Measurements from ENCODE around the gene NAXE. TPM values are rescaled to one million over a fixed set of nuclear protein-coding genes. Genes with fewer than 3 reads are reported as not detected.

The NAXE gene
- total RNA-seq, 1 experiment from 2014 or later, result 99.8 TPM

DNA sequence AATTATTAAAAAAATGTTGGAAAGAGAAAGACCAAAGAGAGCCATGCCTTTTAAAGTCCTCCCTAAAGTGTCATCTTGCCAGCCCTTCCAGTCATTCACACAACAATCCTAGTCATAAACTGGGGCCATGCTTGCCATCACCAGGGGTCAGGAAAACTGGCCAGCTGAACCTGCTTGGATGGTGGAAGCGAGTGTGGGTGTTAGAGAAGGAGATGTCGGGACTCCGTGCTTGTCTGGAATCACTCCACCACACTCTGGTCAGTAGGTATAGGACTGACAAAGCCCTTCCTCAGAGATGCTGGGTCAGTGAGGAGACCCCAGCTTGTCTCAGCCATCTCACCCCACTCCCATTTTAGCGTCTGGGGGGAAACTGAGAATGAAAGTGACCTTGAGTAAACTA, 24.4 kb downstream of the NAXE start:
- TF ChIP-seq, protein P1, sequence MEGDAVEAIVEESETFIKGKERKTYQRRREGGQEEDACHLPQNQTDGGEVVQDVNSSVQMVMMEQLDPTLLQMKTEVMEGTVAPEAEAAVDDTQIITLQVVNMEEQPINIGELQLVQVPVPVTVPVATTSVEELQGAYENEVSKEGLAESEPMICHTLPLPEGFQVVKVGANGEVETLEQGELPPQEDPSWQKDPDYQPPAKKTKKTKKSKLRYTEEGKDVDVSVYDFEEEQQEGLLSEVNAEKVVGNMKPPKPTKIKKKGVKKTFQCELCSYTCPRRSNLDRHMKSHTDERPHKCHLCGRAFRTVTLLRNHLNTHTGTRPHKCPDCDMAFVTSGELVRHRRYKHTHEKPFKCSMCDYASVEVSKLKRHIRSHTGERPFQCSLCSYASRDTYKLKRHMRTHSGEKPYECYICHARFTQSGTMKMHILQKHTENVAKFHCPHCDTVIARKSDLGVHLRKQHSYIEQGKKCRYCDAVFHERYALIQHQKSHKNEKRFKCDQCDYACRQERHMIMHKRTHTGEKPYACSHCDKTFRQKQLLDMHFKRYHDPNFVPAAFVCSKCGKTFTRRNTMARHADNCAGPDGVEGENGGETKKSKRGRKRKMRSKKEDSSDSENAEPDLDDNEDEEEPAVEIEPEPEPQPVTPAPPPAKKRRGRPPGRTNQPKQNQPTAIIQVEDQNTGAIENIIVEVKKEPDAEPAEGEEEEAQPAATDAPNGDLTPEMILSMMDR (IDR thresholded peaks at IDR 0.05; ENCODE audit: insufficient read depth in 1 of 2, low read depth in 1 of 2, low read length in 1 of 2, severe bottlenecking in 1 of 2, unreplicated experiment in 1 of 2), result no peak
- Mint-ChIP-seq H3K4me3 (ENCODE audit: unreplicated experiment) (no peak overlapping the region), H3K27ac (ENCODE audit: unreplicated experiment) (no peak overlapping the region), H3K4me1 (ENCODE audit: low read depth, unreplicated experiment) (peaks cover 7% of the 10 kb centered on the region), H3K36me3 (ENCODE audit: insufficient read depth, unreplicated experiment) (no peaks in the 10 kb centered on the region), H3K27me3 (ENCODE audit: insufficient read depth, unreplicated experiment) (peaks cover 13% of the 10 kb centered on the region), H3K9me3 (ENCODE audit: unreplicated experiment) (no peaks in the 10 kb centered on the region)
- DNase-seq, result no peak
- Histone ChIP-seq H3K4me1 (0 out of 2 replicates have a peak, but pooled peaks cover 4% of the 10 kb centered on the region), H3K4me3 (ENCODE audit: low read depth, low read length) (no peak overlapping the region), H3K36me3 (ENCODE audit: control insufficient read depth, insufficient read depth, low read length) (no peaks in the 10 kb centered on the region), H3K9me3 (no peaks in the 10 kb centered on the region), H3K27me3 (replicated peaks; ENCODE audit: control insufficient read depth, insufficient read depth, low read length) (no peaks in the 10 kb centered on the region)
- POLR2A ChIA-PET, result interaction anchor here (0.6 kb wide), 1 partner anchor 89 kb away, joined by 3 read pairs; no protein-coding TSS in a partner anchor
- no TSS peak for BruUV-seq (replicated peaks)
- intact Hi-C loops (cut with micrococcal nuclease; ENCODE audit: unreplicated experiment), result no loop called here
- CTCF ChIA-PET, result no interaction called here

- no peak for DNase-seq
- no peak overlapping the region for H3K4me3 Mint-ChIP-seq (ENCODE audit: unreplicated experiment)
- H3K27ac Mint-ChIP-seq (ENCODE audit: unreplicated experiment), result no peak overlapping the region
- H3K27me3 ChIP-seq (replicated peaks; ENCODE audit: control insufficient read depth, insufficient read depth, low read length), result no peaks in the 10 kb centered on the region
- no peaks in the 10 kb centered on the region for H3K36me3 ChIP-seq (ENCODE audit: control insufficient read depth, insufficient read depth, low read length)
- H3K4me3 ChIP-seq (ENCODE audit: low read depth, low read length), result no peak overlapping the region
- no peaks in the 10 kb centered on the region for H3K9me3 ChIP-seq
- CTCF ChIA-PET, result interaction anchor here (0.7 kb wide), 1 partner anchor 8 kb away, joined by 6 read pairs; no protein-coding TSS in a partner anchor
- no peaks in the 10 kb centered on the region for H3K36me3 Mint-ChIP-seq (ENCODE audit: insufficient read depth, unreplicated experiment)
- peaks cover 7% of the 10 kb centered on the region for H3K4me1 Mint-ChIP-seq (ENCODE audit: low read depth, unreplicated experiment)
- H3K27me3 Mint-ChIP-seq (ENCODE audit: insufficient read depth, unreplicated experiment), result peaks cover 13% of the 10 kb centered on the region
- H3K9me3 Mint-ChIP-seq (ENCODE audit: unreplicated experiment), result no peaks in the 10 kb centered on the region
- intact Hi-C loops (cut with micrococcal nuclease; ENCODE audit: unreplicated experiment), result no loop called here
- TF ChIP-seq, protein P1 (IDR thresholded peaks at IDR 0.05; ENCODE audit: insufficient read depth in 1 of 2, low read depth in 1 of 2, low read length in 1 of 2, severe bottlenecking in 1 of 2, unreplicated experiment in 1 of 2), result no peak
- BruUV-seq (replicated peaks), result no TSS peak
- 0 out of 2 replicates have a peak, but pooled peaks cover 4% of the 10 kb centered on the region for H3K4me1 ChIP-seq
- POLR2A ChIA-PET, result no interaction called here
Observed at GRCh38 chr1:156616463-156616862, 24.9 kb downstream of the NAXE start.

DNA sequence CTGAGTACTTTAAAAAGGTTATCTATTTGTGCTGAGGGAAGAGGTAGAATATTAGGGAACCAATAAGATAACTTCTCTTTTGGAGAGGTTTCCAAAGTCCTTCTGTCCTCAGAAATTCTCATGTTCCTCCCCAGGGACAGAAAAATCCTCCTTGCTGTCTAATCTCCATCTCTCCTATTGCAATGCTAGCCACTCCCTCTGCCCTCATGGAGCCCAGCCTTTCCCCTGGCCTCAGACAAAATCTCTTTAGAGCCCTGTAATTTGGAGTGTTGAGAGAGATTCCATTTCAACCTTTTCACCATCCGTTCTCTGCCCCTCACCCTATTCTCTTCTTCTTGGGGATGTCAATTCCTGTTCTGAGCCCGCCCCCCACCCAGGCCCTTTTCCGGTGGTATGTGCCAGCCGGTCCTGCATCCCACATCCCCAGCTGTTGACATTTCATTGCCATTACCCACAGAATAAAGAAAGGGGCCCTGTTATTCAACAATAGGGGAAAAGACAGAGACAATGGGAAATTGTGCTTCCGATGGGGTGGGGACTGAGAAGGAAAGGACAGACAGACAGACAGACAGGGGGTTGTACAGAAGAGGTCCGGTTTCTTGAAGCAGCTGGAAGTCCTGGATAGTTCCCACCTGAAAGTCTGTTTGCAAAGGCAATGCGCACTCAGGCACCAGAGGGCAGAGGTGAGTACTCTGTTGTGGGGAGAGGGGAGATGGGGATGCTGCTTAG, 27.4 kb downstream of the NAXE start, which contains the start of gene HAPLN2:
TSS of gene HAPLN2 (plus strand) at position 563 of the 729 bp plus-strand sequence. CDS start 4,076 bp downstream, outside the sequence.
- Mint-ChIP-seq H3K36me3 (ENCODE audit: insufficient read depth, unreplicated experiment) (no peaks in the 10 kb centered on the region), H3K4me3 (ENCODE audit: unreplicated experiment) (no peak within 1 kb of the TSS), H3K27me3 (ENCODE audit: insufficient read depth, unreplicated experiment) (peaks cover 25% of the 10 kb centered on the region), H3K27ac (ENCODE audit: unreplicated experiment) (no peak within 1 kb of the TSS), H3K9me3 (ENCODE audit: unreplicated experiment) (no peaks in the 10 kb centered on the region), H3K4me1 (ENCODE audit: low read depth, unreplicated experiment) (peaks cover 7% of the 10 kb centered on the region)
- Histone ChIP-seq H3K4me1 (0 out of 2 replicates have a peak, but pooled peaks cover under 1% of the 10 kb centered on the region), H3K27me3 (replicated peaks; ENCODE audit: control insufficient read depth, insufficient read depth, low read length) (no peaks in the 10 kb centered on the region; the same call in 1 of the 2 replicates), H3K9me3 (no peaks in the 10 kb centered on the region), H3K36me3 (ENCODE audit: control insufficient read depth, insufficient read depth, low read length) (no peaks in the 10 kb centered on the region), H3K4me3 (ENCODE audit: low read depth, low read length) (no peak within 1 kb of the TSS)
- BruUV-seq (replicated peaks), result no TSS peak
- ChIA-PET POLR2A (interaction anchor here (0.5 to 0.6 kb wide), 2 partner anchors 42 to 107 kb away, joined by 3 to 5 read pairs; no protein-coding TSS in a partner anchor), CTCF (interaction anchor here (1.0 to 2.2 kb wide), 6 partner anchors 9 to 309 kb away, joined by 3 to 13 read pairs (median 5); partner anchors contain the start of gene NES)
- TF ChIP-seq, protein P1 (IDR thresholded peaks at IDR 0.05; ENCODE audit: insufficient read depth in 1 of 2, low read depth in 1 of 2, low read length in 1 of 2, severe bottlenecking in 1 of 2, unreplicated experiment in 1 of 2), result peak; percentile 60 to 82
- intact Hi-C loops (cut with micrococcal nuclease; ENCODE audit: unreplicated experiment), result no loop called here
- DNase-seq, result peak; percentile 56 to 63

Measured in Caco-2 (cell line).